Bronchial epithelial cell (primary cell): Measurements from ENCODE around the gene KIR3DL2. TPM values are rescaled to one million over a fixed set of nuclear protein-coding genes. Genes with fewer than 3 reads are reported as not detected.
"Not testable (repeated sequence)": the region's sequence is repeated elsewhere in the genome, so short reads cannot be mapped to it uniquely, and the experiment has no call there.

Experiments
- DNase-seq: peaks from one replicate; pipeline ENCODE4 v3.0.0-alpha.2; 2010; ENCODE audit warnings: low read depth
- FAIRE-seq: peaks from 2 replicates; lab custom pipeline; 2011; peaks lifted over from hg19 to GRCh38; lab: Jason Lieb, UNC
- H3K27me3 ChIP-seq: 2 replicates; pipeline ENCODE4 v1.5.1; 2011; ENCODE audit warnings: low read length; ENCODE audit not compliant: control insufficient read depth, insufficient read depth
- H3K36me3 ChIP-seq: 2 replicates; pipeline ENCODE4 v1.5.1; 2011; ENCODE audit warnings: low read length; ENCODE audit not compliant: control insufficient read depth, insufficient read depth
- H3K4me3 ChIP-seq: 2 replicates; pipeline ENCODE4 v1.5.1; 2011; ENCODE audit warnings: mild to moderate bottlenecking, low read depth, low read length, control low read depth
- CTCF ChIP-seq: IDR thresholded peaks from 2 replicates; pipeline ENCODE4 v1.5.1; 2011; ENCODE audit warnings: mild to moderate bottlenecking, moderate library complexity, low read length, control low read depth, inconsistent platforms; ENCODE audit not compliant: insufficient read depth, severe bottlenecking
- total RNA-seq: library from RNA; depleted of rRNA; stranded (reverse); fragments of >200 nt; gene quantifications from 2 replicates; pipeline ENCODE4 v1.2.1, GENCODE V29; 2014

The KIR3DL2 gene
- total RNA-seq, 1 donor from 2014 or later: not detected

GRCh38 chr19:54851353-54851752, 1.1 kb downstream of the KIR3DL2 start:
- TF ChIP-seq CTCF: no peak
- H3K4me3 ChIP-seq: no peak overlapping the region
- FAIRE-seq: peak; percentile 47
- DNase-seq: no peak
- no peaks in the 10 kb centered on the region for H3K36me3 ChIP-seq
- no peaks in the 10 kb centered on the region for H3K27me3 ChIP-seq

- FAIRE-seq, H3K4me3 ChIP-seq: not testable (repeated sequence)
Measured at GRCh38 chr19:54855241-54855640, 5.0 kb downstream of the KIR3DL2 start.

GRCh38 chr19:54858476-54858875, 8.2 kb downstream of the KIR3DL2 start:
- DNase-seq, H3K4me3 ChIP-seq, H3K36me3 ChIP-seq, FAIRE-seq, H3K27me3 ChIP-seq: not testable (repeated sequence)

More at GRCh38 chr19:54855241-54855640, 5.0 kb downstream of the KIR3DL2 start:
- H3K36me3 ChIP-seq, H3K27me3 ChIP-seq, DNase-seq: not testable (repeated sequence)

GRCh38 chr19:54859421-54859820, 9.2 kb downstream of the KIR3DL2 start:
- not testable (repeated sequence) for FAIRE-seq, H3K36me3 ChIP-seq, DNase-seq, H3K4me3 ChIP-seq, H3K27me3 ChIP-seq

- H3K36me3 ChIP-seq, DNase-seq, H3K27me3 ChIP-seq, H3K4me3 ChIP-seq, FAIRE-seq: not testable (repeated sequence)
Measured at GRCh38 chr19:54863459-54863858, 13.2 kb downstream of the KIR3DL2 start.

- Histone ChIP-seq H3K4me3 (no peak overlapping the region), H3K27me3 (no peaks in the 10 kb centered on the region), H3K36me3 (no peaks in the 10 kb centered on the region)
- DNase-seq (no peak), FAIRE-seq (no peak)
- TF ChIP-seq CTCF: no peak
Measured at GRCh38 chr19:54871696-54872095, 21.5 kb downstream of the KIR3DL2 start.

- Histone ChIP-seq H3K36me3 (no peaks in the 10 kb centered on the region), H3K4me3 (no peak within 1 kb of the TSS), H3K27me3 (no peaks in the 10 kb centered on the region)
- TF ChIP-seq CTCF: no peak
- FAIRE-seq (no peak), DNase-seq (no peak)
Measured at GRCh38 chr19:54873990-54874389, 23.7 kb downstream of the KIR3DL2 start, which contains the start of gene FCAR. Gene FCAR (plus strand): TSS chr19:54874235. CDS start chr19:54874290, 55 bp downstream.

GRCh38 chr19:54875506-54875905, 25.3 kb downstream of the KIR3DL2 start:
- Histone ChIP-seq H3K27me3 (no peaks in the 10 kb centered on the region), H3K36me3 (no peaks in the 10 kb centered on the region), H3K4me3 (no peak overlapping the region)
- no peak for FAIRE-seq
- no peak for TF ChIP-seq CTCF
- DNase-seq: no peak
